Endothelial cell of umbilical vein (primary cell): ENCODE data around the gene LEMD3. TPM values are rescaled to one million over a fixed set of nuclear protein-coding genes. Genes with fewer than 3 reads are reported as not detected.

ENCODE experiments used
- BruUV-seq: library from RNA; stranded (reverse); fragments of 400-500 nt; replicated peaks from 2 replicates; lab custom pipeline; 2021; lab: Mats Ljungman, UMichigan
- CTCF ChIA-PET: fragments of 300-600, 350-600 bp; sonication (Branson Sonifier 250); formaldehyde crosslinking; loops from one replicate; lab custom pipeline; 2021; ENCODE audit warnings: antibody characterized with exemption, inconsistent platforms; lab: Charles Lee
- POLR2A ChIA-PET: fragments of 300-600, 350-600 bp; sonication (Branson Sonifier 250); formaldehyde crosslinking; loops from one replicate; lab custom pipeline; 2021; ENCODE audit warnings: antibody characterized with exemption, inconsistent platforms; lab: Charles Lee
- DNase-seq: peaks from one replicate; pipeline ENCODE4 v3.0.0-alpha.2; 2011; ENCODE audit warnings: low read depth, low spot score
- FAIRE-seq: peaks from 2 replicates; lab custom pipeline; 2011; peaks lifted over from hg19 to GRCh38; lab: Jason Lieb, UNC
- H2AFZ ChIP-seq: 2 replicates; pipeline ENCODE4 v1.6.0; 2012; ENCODE audit warnings: low read depth, low read length, control low read depth, inconsistent platforms
- H3K27ac ChIP-seq: 2 replicates; pipeline ENCODE4 v1.5.1; 2011; ENCODE audit warnings: low read depth, mild to moderate bottlenecking, control low read depth, low read length, moderate library complexity; ENCODE audit not compliant: insufficient read depth
- H3K27me3 ChIP-seq, 2 experiments: 2 replicates each; pipeline versions ENCODE4 v1.6.0 to v1.6.1; 2011; ENCODE audit warnings: low read length in 2 of 2, mixed read lengths in 1 of 2; ENCODE audit not compliant: control insufficient read depth in 2 of 2, insufficient read depth in 2 of 2
- H3K36me3 ChIP-seq, 2 experiments: 2 replicates in 1 of 2; 3 replicates in 1 of 2; pipeline ENCODE4 v1.5.1; 2011; ENCODE audit warnings: low read length in 2 of 2, mild to moderate bottlenecking in 1 of 2, moderate library complexity in 1 of 2; ENCODE audit not compliant: control insufficient read depth in 2 of 2, insufficient read depth in 2 of 2; ENCODE audit errors: extremely low read depth in 1 of 2
- H3K4me1 ChIP-seq: 3 replicates; pipeline ENCODE4 v1.5.1; 2011; ENCODE audit warnings: mild to moderate bottlenecking, low read length; ENCODE audit not compliant: control insufficient read depth, insufficient read depth; ENCODE audit errors: extremely low read depth
- H3K4me2 ChIP-seq: 2 replicates; pipeline ENCODE4 v1.6.1; 2011; ENCODE audit warnings: low read length, control low read depth, mixed read lengths; ENCODE audit not compliant: insufficient read depth
- H3K4me3 ChIP-seq, 3 experiments: fragments of 200-600 bp in 1 of 3; sonication (generic), shearing (Covaris generic) in 1 of 3; replicated peaks in 1 of 3; 2 replicates each; pipeline ENCODE4 v1.5.1; 2011 to 2016; ENCODE audit warnings: control low read depth in 3 of 3, low read length in 3 of 3, mild to moderate bottlenecking in 2 of 3, inconsistent platforms in 1 of 3, low read depth in 1 of 3, moderate library complexity in 1 of 3; ENCODE audit not compliant: insufficient read depth in 1 of 3
- H3K79me2 ChIP-seq: 2 replicates; pipeline ENCODE4 v1.6.0; 2012; ENCODE audit warnings: low read length, inconsistent platforms; ENCODE audit not compliant: control insufficient read depth, insufficient read depth
- H3K9ac ChIP-seq: replicated peaks from 2 replicates; pipeline ENCODE3; 2011; ENCODE audit warnings: low read length, control low read depth; ENCODE audit not compliant: insufficient read depth; ENCODE audit errors: extremely low read depth
- H3K9me1 ChIP-seq: replicated peaks from 3 replicates; pipeline ENCODE4 v1.6.0; 2011; ENCODE audit warnings: mild to moderate bottlenecking, low read length; ENCODE audit not compliant: control insufficient read depth, insufficient read depth; ENCODE audit errors: extremely low read depth
- H3K9me3 ChIP-seq: replicated peaks from 2 replicates; pipeline ENCODE4 v1.5.1; 2012; ENCODE audit warnings: low read length, inconsistent platforms; ENCODE audit not compliant: control insufficient read depth, insufficient read depth
- H4K20me1 ChIP-seq: replicated peaks from 2 replicates; pipeline ENCODE3; 2011; ENCODE audit warnings: mild to moderate bottlenecking, low read length; ENCODE audit not compliant: control insufficient read depth, insufficient read depth; ENCODE audit errors: extremely low read depth
- CTCF ChIP-seq, 2 donors: IDR thresholded peaks; 1 replicate in 1 of 2; 2 replicates in 1 of 2; pipeline ENCODE4 v1.5.1; 2011; ENCODE audit warnings: low read length in 2 of 2, mild to moderate bottlenecking in 2 of 2, moderate library complexity in 2 of 2, control low read depth in 1 of 2, inconsistent platforms in 1 of 2, low read depth in 1 of 2; ENCODE audit not compliant: insufficient read depth in 1 of 2; ENCODE audit errors: extremely low read depth in 1 of 2
- EZH2 ChIP-seq: IDR thresholded peaks from 2 replicates; pipeline ENCODE4 v1.6.1; 2012; ENCODE audit warnings: borderline replicate concordance, low read depth, mild to moderate bottlenecking, moderate library complexity, low read length, inconsistent platforms; ENCODE audit not compliant: severe bottlenecking
- FOS ChIP-seq: IDR thresholded peaks from 2 replicates; pipeline ENCODE4 v1.6.1; 2011; ENCODE audit warnings: mild to moderate bottlenecking, low read length, moderate library complexity, borderline replicate concordance; ENCODE audit not compliant: insufficient read depth
- GATA2 ChIP-seq: IDR thresholded peaks from 2 replicates; pipeline ENCODE4 v1.7.0; 2011; ENCODE audit warnings: low read depth, mild to moderate bottlenecking, moderate library complexity, mixed read lengths, low read length; ENCODE audit not compliant: insufficient read length, insufficient read depth
- JUN ChIP-seq: IDR thresholded peaks from 2 replicates; pipeline ENCODE4 v1.6.1; 2011; ENCODE audit warnings: borderline replicate concordance, low read depth; ENCODE audit not compliant: insufficient read length, insufficient read depth
- MAX ChIP-seq: IDR thresholded peaks from 2 replicates; pipeline ENCODE4 v1.6.1; 2011; ENCODE audit not compliant: insufficient read depth, insufficient read length
- MYC ChIP-seq: IDR thresholded peaks from one replicate; pipeline ENCODE4 v1.6.1; 2011; ENCODE audit warnings: mild to moderate bottlenecking, low read depth, low read length
- POLR2A ChIP-seq: IDR thresholded peaks from 2 replicates; pipeline ENCODE4 v1.6.1; 2012; ENCODE audit warnings: low read depth, mild to moderate bottlenecking, control low read depth, low read length
- POLR2AphosphoS5 ChIP-seq: IDR thresholded peaks from 2 replicates; pipeline ENCODE4 v1.6.1; 2012; ENCODE audit warnings: low read depth, mild to moderate bottlenecking, control low read depth, low read length, moderate library complexity; ENCODE audit not compliant: insufficient read depth
- dilution Hi-C: fragments of 300-500 bp; cut with MboI; formaldehyde crosslinking; loops from one replicate; pipeline ENCODE4 v1.15.0; 2019; ENCODE audit warnings: low sequenced_read_pairs; ENCODE audit not compliant: extremely low pct_ligation_motif_present
- intact Hi-C: fragments of 100-400 bp; cut with micrococcal nuclease; formaldehyde crosslinking; loops from one replicate; pipeline ENCODE4 v1.10.0; 2022
- polyA plus RNA-seq, 4 experiments: library from polyadenylated mRNA; depleted of rRNA in 3 of 4; stranded (reverse) in 3 of 4; unstranded in 1 of 4; fragments of >200 nt; gene quantifications; 2 replicates each; pipeline versions ENCODE4 v1.2.1 to v1.2.3, GENCODE V29; 2011 to 2012; ENCODE audit warnings: missing spikeins in 1 of 4
- total RNA-seq: library from RNA; stranded (reverse); gene quantifications from 2 replicates; pipeline ENCODE4 v1.2.3, GENCODE V29; 2021

Gene LEMD3
- total and polyA plus RNA-seq, 2 donors (not counting 3 experiments of a cell fraction or from before 2014, with no cell fraction given) = 7.4 to 24.2 TPM

GRCh38 chr12:65248656-65249633 lies 79.6 kb downstream of the LEMD3 start:
- intact Hi-C loops = no loop called here
- FAIRE-seq (no peak), DNase-seq (peak; percentile 10)
- dilution Hi-C loops = no loop called here
- Histone ChIP-seq H3K4me2 (no peak overlapping the region), H3K27me3 (no peaks in the 10 kb centered on the region), H3K36me3 (peaks cover 0 to 7% of the 10 kb centered on the region in 2 experiments), H2AFZ (no peak overlapping the region), H3K4me1 (no peaks in the 10 kb centered on the region), H3K27ac (no peak overlapping the region), H3K4me3 (no peak overlapping the region), H3K9me1 (no peaks in the 10 kb centered on the region), H3K9ac (no peak overlapping the region), H3K79me2 (no peaks in the 10 kb centered on the region), H3K9me3 (no peaks in the 10 kb centered on the region), H4K20me1 (no peaks in the 10 kb centered on the region)
- CTCF ChIA-PET = no interaction called here
- BruUV-seq = no TSS peak
- TF ChIP-seq EZH2 = no peak
- TF ChIP-seq CTCF (IDR thresholded peaks at IDR 0.05; ENCODE audit: extremely low read depth in 1 of 2, insufficient read depth in 1 of 2, low read depth in 1 of 2, low read length in 2 of 2) = no peak
- TF ChIP-seq MYC = no peak
- TF ChIP-seq POLR2AphosphoS5 = no peak
- no peak for TF ChIP-seq GATA2
- no peak for TF ChIP-seq FOS
- no peak for TF ChIP-seq MAX
- TF ChIP-seq JUN = no peak
- TF ChIP-seq POLR2A = no peak
- POLR2A ChIA-PET = no interaction called here
